PC-3 (cell line): Measurements from ENCODE around the gene TRAF1.

ENCODE experiments used
- CTCF ChIP-seq: fragments of 300-600 bp; sonication (generic); conservative IDR thresholded peaks from 2 replicates; pipeline ENCODE4 v1.5.1; 2017; ENCODE audit warnings: antibody characterized with exemption, low read depth, mild to moderate bottlenecking, low read length
- EZH2 ChIP-seq: fragments of 300-600 bp; sonication (generic); IDR thresholded peaks from one replicate; pipeline ENCODE4 v1.6.1; 2017; ENCODE audit warnings: antibody characterized with exemption, mild to moderate bottlenecking, low read length; ENCODE audit not compliant: unreplicated experiment

GRCh38 chr9:120914396-120914795 is 12.2 kb downstream of the TRAF1 start:
- no peak for TF ChIP-seq CTCF
- TF ChIP-seq EZH2, result no peak
